Activated CD4-positive, alpha-beta T cell treated with anti-CD3 and anti-CD28 coated beads for 1 hour (primary cell): ENCODE data around the gene ZNF341.

ENCODE experiments used
- DNase-seq: peaks from one replicate; pipeline ENCODE4 v3.0.0-alpha.2; 2020

ZNF341 gene

GRCh38 chr20:33703498-33704137 lies 28.2 kb upstream of the ZNF341 start:
- no peak for DNase-seq

- DNase-seq, result no peak
Observed at GRCh38 chr20:33704197-33704924, 27.4 kb upstream of the ZNF341 start.

- DNase-seq, result no peak
Observed at GRCh38 chr20:33707668-33708067, 24.1 kb upstream of the ZNF341 start.

DNA sequence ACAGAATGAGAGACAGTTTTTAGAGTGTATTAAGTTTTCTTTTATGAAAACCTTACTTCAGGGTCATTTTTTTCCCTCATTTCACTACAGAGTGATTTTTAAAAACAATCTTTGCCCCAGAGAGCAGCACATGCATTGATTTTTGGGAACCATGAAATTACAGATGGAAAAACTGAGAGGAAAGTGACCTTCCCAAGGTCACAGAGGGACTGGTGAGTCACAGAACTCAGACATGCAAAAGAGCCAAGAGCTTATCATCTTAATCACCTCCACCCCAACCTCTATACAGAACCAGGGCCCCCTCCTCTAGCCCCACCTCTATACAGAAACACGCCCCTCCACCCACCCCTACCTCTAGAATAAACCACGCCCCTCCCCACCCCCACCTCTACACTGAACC lies 22.4 kb upstream of the ZNF341 start:
- DNase-seq, result no peak

- no peak for DNase-seq
Observed at GRCh38 chr20:33709905-33710541, 21.8 kb upstream of the ZNF341 start.

- DNase-seq, result no peak
Observed at GRCh38 chr20:33710681-33711445, 20.9 kb upstream of the ZNF341 start.

DNA sequence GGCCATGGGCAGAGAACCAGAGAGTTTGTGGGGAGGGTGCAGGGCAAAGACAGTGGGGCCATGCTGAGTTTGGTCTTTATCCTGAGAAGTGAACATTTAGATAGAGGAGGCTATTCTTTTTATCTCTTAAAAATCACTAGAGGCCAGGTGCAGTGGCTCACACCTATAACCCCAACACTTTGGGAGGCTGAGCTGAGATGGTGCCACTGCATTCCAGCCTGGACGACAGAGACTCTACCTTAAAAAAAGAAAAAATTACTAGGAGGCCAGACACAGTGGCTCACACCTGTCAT lies 20.4 kb upstream of the ZNF341 start:
- DNase-seq, result no peak

GRCh38 chr20:33713865-33714367 lies 17.9 kb upstream of the ZNF341 start:
- DNase-seq, result no peak

DNA sequence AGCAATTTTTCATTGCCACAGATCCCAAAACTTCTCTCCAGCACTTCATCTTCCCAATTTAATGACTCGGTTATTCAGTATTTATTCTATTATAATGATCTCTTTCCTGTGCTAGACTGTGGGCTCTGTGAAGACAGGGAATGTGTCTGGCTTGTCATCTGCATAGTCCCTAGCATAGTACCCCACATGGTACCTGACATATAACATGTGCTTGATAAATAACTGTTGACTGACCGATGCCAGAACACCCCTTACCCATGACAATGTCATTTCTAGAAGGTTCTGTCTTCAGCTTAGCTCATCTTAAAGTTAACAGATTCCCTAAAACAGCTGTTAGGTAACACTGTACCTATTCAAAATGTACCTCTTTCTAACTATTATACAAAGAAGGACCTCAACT lies 15.3 kb upstream of the ZNF341 start:
- no peak for DNase-seq

- no peak for DNase-seq
Observed at GRCh38 chr20:33719277-33719988, 12.4 kb upstream of the ZNF341 start.

- DNase-seq, result peak; percentile 78
Observed at GRCh38 chr20:33719989-33720709, 11.6 kb upstream of the ZNF341 start, which contains the start of gene PXMP4. PXMP4 (minus strand) TSS chr20:33720310; CDS start chr20:33720207, 103 bp downstream.

DNA sequence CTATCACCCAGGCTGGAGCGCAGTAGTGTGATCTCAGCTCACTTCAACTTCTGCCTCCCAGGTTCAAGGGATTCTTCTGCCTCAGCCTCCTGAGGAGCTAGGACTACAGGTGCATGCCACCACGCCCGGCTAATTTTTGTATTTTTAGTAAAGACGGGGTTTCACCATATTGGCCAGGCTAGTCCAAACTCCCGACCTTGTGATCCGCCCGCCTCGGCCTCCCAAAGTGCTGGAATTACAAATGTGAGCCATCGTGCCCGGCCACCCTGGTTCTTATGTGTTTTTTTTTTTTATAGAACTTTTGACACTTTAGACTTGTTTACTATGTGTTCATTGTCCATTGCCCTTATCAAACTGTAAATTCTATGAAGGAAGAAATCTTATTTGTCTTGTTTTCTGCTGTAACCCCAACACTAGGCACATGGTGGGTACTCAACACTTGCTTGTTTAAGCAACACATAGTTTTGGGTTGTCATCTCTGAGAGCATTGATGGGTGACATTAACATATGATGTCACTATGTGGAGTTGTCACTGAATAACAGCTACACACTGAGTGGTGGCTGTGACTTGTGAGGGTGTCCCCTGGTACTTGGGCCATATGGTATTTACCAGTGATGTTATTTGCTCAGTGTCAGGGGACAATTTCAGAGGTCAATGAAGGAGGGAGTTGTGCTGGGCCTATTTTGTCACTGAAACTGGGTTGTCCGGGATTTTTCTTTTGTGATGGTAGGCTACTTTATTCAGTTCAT lies 10.2 kb upstream of the ZNF341 start:
- DNase-seq, result no peak

DNA sequence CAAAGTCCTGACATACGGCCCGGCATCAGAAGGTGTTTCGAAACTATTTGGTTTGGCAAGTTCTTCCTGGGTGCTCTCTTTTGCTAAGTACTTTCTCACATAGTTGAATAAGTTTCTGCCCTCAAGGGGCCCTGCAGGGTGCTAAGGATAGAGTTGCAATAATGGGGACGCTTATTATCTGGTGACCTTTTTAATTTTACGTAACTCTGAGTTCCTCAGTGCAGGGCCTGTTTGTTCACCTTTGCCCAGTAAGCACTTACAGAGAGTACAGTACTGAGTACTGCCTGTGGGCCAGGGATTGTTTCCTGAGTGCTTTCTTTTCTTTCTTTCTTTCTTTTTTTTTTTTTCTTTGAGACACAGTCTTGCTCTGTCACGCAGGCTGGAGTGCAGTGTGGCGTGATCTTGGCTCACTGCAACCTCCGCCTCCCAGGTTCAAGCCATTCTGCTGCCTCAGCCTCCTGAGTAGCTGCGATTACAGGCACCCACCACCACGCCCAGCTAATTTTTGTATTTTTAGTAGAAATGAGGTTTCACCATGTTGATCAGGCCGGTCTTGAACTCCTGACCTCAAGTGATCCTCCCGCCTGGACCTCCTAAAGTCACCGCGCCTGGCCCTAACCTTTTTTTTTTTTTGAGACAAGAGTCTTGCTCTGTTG lies 7.2 kb upstream of the ZNF341 start:
- no peak for DNase-seq

DNA sequence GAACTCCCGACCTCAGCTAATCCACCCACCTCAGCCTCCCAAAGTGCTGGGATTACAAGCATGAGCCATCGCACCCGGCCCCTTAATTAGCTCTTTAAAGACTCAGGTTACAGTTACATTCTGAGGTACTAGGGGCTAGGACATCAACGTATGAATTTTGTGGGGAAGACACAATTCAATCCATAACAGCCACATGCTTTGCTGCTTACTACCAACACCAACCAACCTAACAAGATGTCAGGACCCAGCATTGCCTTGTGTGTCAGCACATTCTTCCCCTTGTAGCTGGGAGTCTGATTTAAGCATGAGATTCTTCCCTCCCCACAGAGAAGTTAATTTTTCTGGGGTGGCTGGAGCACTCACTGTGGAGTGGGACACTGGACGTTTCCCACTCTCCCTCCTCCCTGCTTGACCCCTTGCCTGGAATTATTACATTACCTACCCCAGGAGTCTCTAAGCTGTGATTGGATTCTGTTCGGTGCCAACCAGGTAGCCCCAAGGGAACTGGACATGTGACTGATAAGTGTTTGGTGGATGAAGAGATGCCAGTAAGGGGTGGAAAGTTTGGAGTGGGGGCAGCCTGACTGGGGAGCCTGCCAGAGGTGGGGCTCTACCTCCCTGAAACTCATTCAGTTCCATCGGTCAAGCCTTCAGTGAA lies 6.1 kb upstream of the ZNF341 start:
- no peak for DNase-seq

GRCh38 chr20:33727115-33727479 lies 4.7 kb upstream of the ZNF341 start:
- no peak for DNase-seq

DNA sequence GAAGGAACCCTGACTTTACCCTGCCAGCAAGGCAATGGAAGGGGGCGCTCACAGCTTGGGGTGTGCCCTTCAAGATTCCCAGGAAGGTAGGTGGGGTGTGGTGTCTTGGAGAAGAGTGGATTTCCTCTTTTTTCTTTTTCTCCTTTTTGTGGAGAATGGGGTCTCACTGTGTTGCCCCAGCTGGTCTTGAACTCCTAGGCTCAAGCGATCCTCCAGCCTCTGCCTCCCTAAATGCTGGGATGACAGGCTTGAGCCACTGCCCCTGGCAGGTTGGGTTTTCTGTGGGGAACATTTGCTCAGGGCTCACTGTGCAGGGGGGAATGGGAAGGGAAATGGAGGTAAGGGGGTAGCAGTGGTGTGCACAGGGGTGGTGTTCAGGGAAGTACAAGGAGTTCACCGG lies 4.0 kb upstream of the ZNF341 start:
- no peak for DNase-seq

GRCh38 chr20:33728463-33728862 lies 3.3 kb upstream of the ZNF341 start:
- DNase-seq, result no peak

GRCh38 chr20:33729101-33729500 lies 2.7 kb upstream of the ZNF341 start:
- no peak for DNase-seq

- DNase-seq, result no peak
Observed at GRCh38 chr20:33730946-33731692, 677 bp upstream of the ZNF341 start.
